Thyroid gland (tissue), 4 donors: ENCODE results near the gene CRTAP. TPM values are rescaled to one million over a fixed set of nuclear protein-coding genes. Genes with fewer than 3 reads are reported as not detected.

ENCODE experiments used
- DNase-seq, 2 donors: peaks; one replicate each; pipeline ENCODE4 v3.0.0-alpha.2; 2019
- H3K27ac ChIP-seq, 3 donors: fragments of 200-600 bp; sonication (generic); 1 replicate in 2 of 3; 2 replicates in 1 of 3; pipeline ENCODE4 v1.5.1; 2016 to 2019; ENCODE audit warnings: mild to moderate bottlenecking in 1 of 3, moderate library complexity in 1 of 3
- H3K27me3 ChIP-seq: fragments of 200-600 bp; sonication (generic); one replicate; pipeline ENCODE4 v1.5.1; 2019
- H3K36me3 ChIP-seq, 2 donors: fragments of 200-600 bp; sonication (generic); one replicate each; pipeline ENCODE4 v1.5.1; 2016 to 2019
- H3K4me1 ChIP-seq, 2 donors: fragments of 200-600 bp; sonication (generic); one replicate each; pipeline ENCODE4 v1.5.1; 2017 to 2019
- H3K4me3 ChIP-seq, 3 donors: fragments of 200-600 bp; sonication (generic); replicated peaks in 1 of 3; 1 replicate in 2 of 3; 2 replicates in 1 of 3; pipeline ENCODE4 v1.5.1; 2016; ENCODE audit warnings: mild to moderate bottlenecking in 1 of 3
- H3K9me3 ChIP-seq: fragments of 200-600 bp; sonication (generic); one replicate; pipeline ENCODE4 v1.5.1; 2017
- CTCF ChIP-seq, 6 experiments: fragments of 200-600 bp in 3 of 6; fragments of 450-650 bp in 3 of 6; sonication (generic) in 3 of 6; IDR thresholded peaks; one replicate each; pipeline ENCODE4 v1.5.1; 2016 to 2019; ENCODE audit warnings: antibody characterized with exemption in 6 of 6, mild to moderate bottlenecking in 2 of 6, inconsistent platforms in 1 of 6, moderate library complexity in 1 of 6
- POLR2A ChIP-seq, 2 donors: fragments of 450-650 bp; IDR thresholded peaks; one replicate each; pipeline ENCODE4 v1.6.1; 2017; ENCODE audit warnings: antibody characterized with exemption in 2 of 2, mild to moderate bottlenecking in 2 of 2, moderate library complexity in 1 of 2
- WGBS, 2 donors: methylation state at CpG; one replicate each; pipeline ENCODE4 v1.1.5; 2017; 5-methylcytosine and 5-hydroxymethylcytosine counted together
- intact Hi-C: fragments of 100-400 bp; cut with DNase I; formaldehyde crosslinking; loops from one replicate; pipeline ENCODE4 v1.15.1; 2023
- total RNA-seq, 4 donors: library from RNA; depleted of rRNA; stranded (reverse); fragments of >200 nt; gene quantifications; one replicate each; pipeline ENCODE4 v1.2.3, GENCODE V29; 2016

The CRTAP gene
- total RNA-seq, 4 donors from 2014 or later, result 241 to 504 (median 300) TPM

DNA sequence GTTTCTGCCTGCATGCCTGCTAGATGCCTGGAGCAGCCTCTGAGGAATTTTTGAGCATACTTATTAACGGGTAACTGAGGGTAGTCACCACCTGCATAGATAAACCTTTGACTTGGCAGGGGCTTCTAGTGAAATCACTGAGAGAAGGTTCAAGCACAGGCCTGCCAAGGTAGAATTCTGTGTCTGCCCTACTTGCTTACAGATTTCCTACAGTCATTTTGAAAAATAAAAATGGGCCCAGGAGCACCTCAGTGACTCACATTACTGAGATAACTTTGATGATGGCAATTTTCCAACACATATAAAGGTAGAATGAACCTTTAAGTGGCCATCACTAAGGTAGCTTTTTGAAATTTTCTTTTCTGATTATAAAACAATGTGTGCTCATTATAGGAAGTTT, 10.8 kb downstream of the CRTAP start:
- peak overlapping the region; percentile 60 to 62 (median 60) for H3K27ac ChIP-seq
- peak; percentile 11 to 18 for DNase-seq
- H3K27me3 ChIP-seq, result no peaks in the 10 kb centered on the region
- peaks cover 12 to 22% of the 10 kb centered on the region in 2 donors for H3K36me3 ChIP-seq
- no peak overlapping the region for H3K4me3 ChIP-seq
- WGBS, 2 donors, result 25 to 31% methylated on average over 1 of the region's 1 CpG
- H3K9me3 ChIP-seq, result no peaks in the 10 kb centered on the region
- no peak for TF ChIP-seq POLR2A (IDR thresholded peaks at IDR 0.05)
- TF ChIP-seq CTCF (IDR thresholded peaks at IDR 0.05), result no peak
- intact Hi-C loops, result no loop called here
- peaks cover 6 to 19% of the 10 kb centered on the region in 2 donors for H3K4me1 ChIP-seq

- DNase-seq, result no peak
- Histone ChIP-seq H3K4me1 (peaks cover 4 to 11% of the 10 kb centered on the region in 2 donors), H3K27ac (no peak overlapping the region), H3K36me3 (peaks cover 20 to 32% of the 10 kb centered on the region in 2 donors), H3K27me3 (no peaks in the 10 kb centered on the region), H3K4me3 (no peak overlapping the region), H3K9me3 (no peaks in the 10 kb centered on the region)
- intact Hi-C loops, result no loop called here
- TF ChIP-seq CTCF (IDR thresholded peaks at IDR 0.05) (no peak), POLR2A (IDR thresholded peaks at IDR 0.05) (no peak)
- WGBS, 2 donors, result 94 to 95% methylated on average over 3 of the region's 3 CpGs
Observed at GRCh38 chr3:33125840-33126239, 12.0 kb downstream of the CRTAP start.

DNA sequence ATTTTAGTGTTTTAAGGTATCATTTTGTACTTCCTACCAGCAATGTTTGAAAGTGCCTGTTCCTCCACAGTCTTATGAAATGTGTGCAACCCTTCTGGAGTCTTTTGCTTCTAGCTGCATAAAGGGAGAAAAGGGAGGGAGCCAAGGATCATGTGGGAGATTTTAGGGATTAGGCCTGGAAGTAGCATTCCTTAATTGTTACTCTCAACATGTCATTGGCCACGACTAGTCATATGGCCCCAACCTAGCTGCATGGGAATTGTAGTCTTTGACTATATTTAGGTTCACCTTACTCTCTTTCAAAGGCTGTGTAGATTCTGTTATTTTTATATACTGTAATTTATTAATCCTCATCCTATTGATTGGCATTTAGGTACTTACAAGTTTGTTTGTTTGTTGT, 14.9 kb downstream of the CRTAP start:
- H3K4me1 ChIP-seq, result peaks cover 4 to 11% of the 10 kb centered on the region in 2 donors
- WGBS, 2 donors, result 71 to 81% methylated on average over 1 of the region's 1 CpG
- no peak overlapping the region for H3K27ac ChIP-seq
- intact Hi-C loops, result no loop called here
- H3K27me3 ChIP-seq, result no peaks in the 10 kb centered on the region
- no peak overlapping the region for H3K4me3 ChIP-seq
- DNase-seq, result no peak
- H3K36me3 ChIP-seq, result peaks cover 34 to 39% of the 10 kb centered on the region in 2 donors
- H3K9me3 ChIP-seq, result no peaks in the 10 kb centered on the region
- TF ChIP-seq CTCF (IDR thresholded peaks at IDR 0.05) (no peak), POLR2A (IDR thresholded peaks at IDR 0.05) (no peak)

DNA sequence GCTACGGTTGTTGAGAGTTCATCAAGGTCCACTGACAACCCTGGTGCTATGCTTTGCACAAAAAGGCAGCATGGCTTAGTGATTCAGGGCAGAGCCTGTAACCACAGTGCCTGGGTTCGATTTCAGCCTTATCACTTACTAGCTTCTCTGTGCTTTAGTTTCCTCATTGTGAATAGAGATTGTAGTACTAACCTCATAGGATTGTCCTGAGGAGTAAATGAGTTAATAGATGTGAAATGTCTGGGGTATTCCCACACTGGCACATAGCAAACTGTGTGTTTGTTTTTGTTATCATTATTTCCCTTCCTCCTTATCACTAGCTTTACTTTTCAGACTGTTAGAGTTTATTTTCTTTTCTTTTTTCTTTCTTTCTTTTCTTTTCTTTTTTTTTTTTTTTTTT, 16.3 kb downstream of the CRTAP start:
- TF ChIP-seq CTCF (IDR thresholded peaks at IDR 0.05) (no peak), POLR2A (IDR thresholded peaks at IDR 0.05) (no peak)
- H3K9me3 ChIP-seq, result no peaks in the 10 kb centered on the region
- no peak overlapping the region for H3K27ac ChIP-seq
- H3K4me3 ChIP-seq, result no peak overlapping the region
- DNase-seq, result no peak
- peaks cover 0 to under 1% of the 10 kb centered on the region in 2 donors for H3K4me1 ChIP-seq
- intact Hi-C loops, result loop anchor here (5.0 kb wide), 1 partner anchor 242 kb away; no protein-coding TSS in a partner anchor
- peaks cover 45 to 46% of the 10 kb centered on the region in 2 donors for H3K36me3 ChIP-seq
- H3K27me3 ChIP-seq, result no peaks in the 10 kb centered on the region
- WGBS, 2 donors, result 85 to 91% methylated on average over 2 of the region's 2 CpGs

DNA sequence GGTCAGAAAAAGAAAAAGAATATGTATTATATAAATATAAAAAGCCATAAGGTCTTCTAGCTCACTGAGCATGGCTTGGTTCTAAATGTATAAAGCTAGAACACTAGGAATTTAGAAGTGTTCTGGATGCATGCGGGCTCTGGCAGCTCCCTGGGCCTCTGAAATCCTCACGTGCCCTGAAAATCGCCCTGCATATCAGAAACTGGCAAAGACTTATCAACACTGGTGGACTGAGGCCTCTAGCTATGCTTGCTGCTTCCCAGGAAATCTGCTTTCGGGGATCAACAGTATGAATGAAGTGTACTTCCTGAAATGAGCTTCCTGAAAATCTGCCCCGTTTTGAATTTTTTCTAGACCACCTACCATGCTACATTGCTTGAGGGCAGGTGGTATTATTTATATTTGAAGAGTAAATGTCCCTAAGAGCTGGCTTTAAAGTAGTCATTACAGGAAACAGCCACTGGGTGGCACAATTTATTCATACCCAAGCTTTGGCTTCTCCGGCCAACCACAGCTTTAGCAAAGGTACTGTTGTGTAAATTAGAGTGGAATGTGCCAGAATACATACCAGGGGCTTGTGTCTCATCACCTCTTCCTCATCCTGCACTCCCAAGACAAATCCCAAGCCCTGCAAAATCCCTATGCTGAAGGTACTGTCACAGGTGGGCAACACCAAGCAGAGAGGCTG, 17.7 kb downstream of the CRTAP start:
- no peak overlapping the region for H3K27ac ChIP-seq
- H3K27me3 ChIP-seq, result no peaks in the 10 kb centered on the region
- 36 to 37% methylated on average over 6 of the region's 6 CpGs for WGBS, 2 donors
- intact Hi-C loops, result loop anchor here (5.0 kb wide), 1 partner anchor 241 kb away; no protein-coding TSS in a partner anchor
- H3K4me1 ChIP-seq, result no peaks in the 10 kb centered on the region
- H3K36me3 ChIP-seq, result peaks cover 44 to 45% of the 10 kb centered on the region in 2 donors
- no peaks in the 10 kb centered on the region for H3K9me3 ChIP-seq
- TF ChIP-seq CTCF (IDR thresholded peaks at IDR 0.05) (peak; percentile 51 to 78 (median 67)), POLR2A (IDR thresholded peaks at IDR 0.05) (no peak)
- DNase-seq, result peak; percentile 45 to 49
- H3K4me3 ChIP-seq, result no peak overlapping the region
